Measurements from ENCODE around the gene ADGRV1.

- no peak for TF ChIP-seq CTCF (IDR thresholded peaks at IDR 0.05)
- TF ChIP-seq POLR2A (IDR thresholded peaks at IDR 0.05) = no peak
Observed at GRCh38 chr5:90854169-90854568, 295.6 kb downstream of the ADGRV1 start.
